Endothelial cell of umbilical vein (primary cell): ENCODE measurements around the gene PIGX. TPM values are rescaled to one million over a fixed set of nuclear protein-coding genes. Genes with fewer than 3 reads are reported as not detected.

ENCODE experiments used
- BruUV-seq: library from RNA; stranded (reverse); fragments of 400-500 nt; replicated peaks from 2 replicates; lab custom pipeline; 2021; lab: Mats Ljungman, UMichigan
- CTCF ChIA-PET: fragments of 300-600, 350-600 bp; sonication (Branson Sonifier 250); formaldehyde crosslinking; loops from one replicate; lab custom pipeline; 2021; ENCODE audit warnings: antibody characterized with exemption, inconsistent platforms; lab: Charles Lee
- POLR2A ChIA-PET: fragments of 300-600, 350-600 bp; sonication (Branson Sonifier 250); formaldehyde crosslinking; loops from one replicate; lab custom pipeline; 2021; ENCODE audit warnings: antibody characterized with exemption, inconsistent platforms; lab: Charles Lee
- DNase-seq: peaks from one replicate; pipeline ENCODE4 v3.0.0-alpha.2; 2011; ENCODE audit warnings: low read depth, low spot score
- FAIRE-seq: peaks from 2 replicates; lab custom pipeline; 2011; peaks lifted over from hg19 to GRCh38; lab: Jason Lieb, UNC
- H2AFZ ChIP-seq: 2 replicates; pipeline ENCODE4 v1.6.0; 2012; ENCODE audit warnings: low read depth, low read length, control low read depth, inconsistent platforms
- H3K27ac ChIP-seq: 2 replicates; pipeline ENCODE4 v1.5.1; 2011; ENCODE audit warnings: low read depth, mild to moderate bottlenecking, control low read depth, low read length, moderate library complexity; ENCODE audit not compliant: insufficient read depth
- H3K27me3 ChIP-seq, 2 experiments: 2 replicates each; pipeline versions ENCODE4 v1.6.0 to v1.6.1; 2011; ENCODE audit warnings: low read length in 2 of 2, mixed read lengths in 1 of 2; ENCODE audit not compliant: control insufficient read depth in 2 of 2, insufficient read depth in 2 of 2
- H3K36me3 ChIP-seq, 2 experiments: 2 replicates in 1 of 2; 3 replicates in 1 of 2; pipeline ENCODE4 v1.5.1; 2011; ENCODE audit warnings: low read length in 2 of 2, mild to moderate bottlenecking in 1 of 2, moderate library complexity in 1 of 2; ENCODE audit not compliant: control insufficient read depth in 2 of 2, insufficient read depth in 2 of 2; ENCODE audit errors: extremely low read depth in 1 of 2
- H3K4me1 ChIP-seq: 3 replicates; pipeline ENCODE4 v1.5.1; 2011; ENCODE audit warnings: mild to moderate bottlenecking, low read length; ENCODE audit not compliant: control insufficient read depth, insufficient read depth; ENCODE audit errors: extremely low read depth
- H3K4me2 ChIP-seq: 2 replicates; pipeline ENCODE4 v1.6.1; 2011; ENCODE audit warnings: low read length, control low read depth, mixed read lengths; ENCODE audit not compliant: insufficient read depth
- H3K4me3 ChIP-seq, 3 experiments: fragments of 200-600 bp in 1 of 3; sonication (generic), shearing (Covaris generic) in 1 of 3; replicated peaks in 1 of 3; 2 replicates each; pipeline ENCODE4 v1.5.1; 2011 to 2016; ENCODE audit warnings: control low read depth in 3 of 3, low read length in 3 of 3, mild to moderate bottlenecking in 2 of 3, inconsistent platforms in 1 of 3, low read depth in 1 of 3, moderate library complexity in 1 of 3; ENCODE audit not compliant: insufficient read depth in 1 of 3
- H3K79me2 ChIP-seq: 2 replicates; pipeline ENCODE4 v1.6.0; 2012; ENCODE audit warnings: low read length, inconsistent platforms; ENCODE audit not compliant: control insufficient read depth, insufficient read depth
- H3K9ac ChIP-seq: replicated peaks from 2 replicates; pipeline ENCODE3; 2011; ENCODE audit warnings: low read length, control low read depth; ENCODE audit not compliant: insufficient read depth; ENCODE audit errors: extremely low read depth
- H3K9me1 ChIP-seq: replicated peaks from 3 replicates; pipeline ENCODE4 v1.6.0; 2011; ENCODE audit warnings: mild to moderate bottlenecking, low read length; ENCODE audit not compliant: control insufficient read depth, insufficient read depth; ENCODE audit errors: extremely low read depth
- H3K9me3 ChIP-seq: replicated peaks from 2 replicates; pipeline ENCODE4 v1.5.1; 2012; ENCODE audit warnings: low read length, inconsistent platforms; ENCODE audit not compliant: control insufficient read depth, insufficient read depth
- H4K20me1 ChIP-seq: replicated peaks from 2 replicates; pipeline ENCODE3; 2011; ENCODE audit warnings: mild to moderate bottlenecking, low read length; ENCODE audit not compliant: control insufficient read depth, insufficient read depth; ENCODE audit errors: extremely low read depth
- EZH2 ChIP-seq: IDR thresholded peaks from 2 replicates; pipeline ENCODE4 v1.6.1; 2012; ENCODE audit warnings: borderline replicate concordance, low read depth, mild to moderate bottlenecking, moderate library complexity, low read length, inconsistent platforms; ENCODE audit not compliant: severe bottlenecking
- FOS ChIP-seq: IDR thresholded peaks from 2 replicates; pipeline ENCODE4 v1.6.1; 2011; ENCODE audit warnings: mild to moderate bottlenecking, low read length, moderate library complexity, borderline replicate concordance; ENCODE audit not compliant: insufficient read depth
- GATA2 ChIP-seq: IDR thresholded peaks from 2 replicates; pipeline ENCODE4 v1.7.0; 2011; ENCODE audit warnings: low read depth, mild to moderate bottlenecking, moderate library complexity, mixed read lengths, low read length; ENCODE audit not compliant: insufficient read length, insufficient read depth
- JUN ChIP-seq: IDR thresholded peaks from 2 replicates; pipeline ENCODE4 v1.6.1; 2011; ENCODE audit warnings: borderline replicate concordance, low read depth; ENCODE audit not compliant: insufficient read length, insufficient read depth
- MYC ChIP-seq: IDR thresholded peaks from one replicate; pipeline ENCODE4 v1.6.1; 2011; ENCODE audit warnings: mild to moderate bottlenecking, low read depth, low read length
- POLR2A ChIP-seq: IDR thresholded peaks from 2 replicates; pipeline ENCODE4 v1.6.1; 2012; ENCODE audit warnings: low read depth, mild to moderate bottlenecking, control low read depth, low read length
- POLR2AphosphoS5 ChIP-seq: IDR thresholded peaks from 2 replicates; pipeline ENCODE4 v1.6.1; 2012; ENCODE audit warnings: low read depth, mild to moderate bottlenecking, control low read depth, low read length, moderate library complexity; ENCODE audit not compliant: insufficient read depth
- dilution Hi-C: fragments of 300-500 bp; cut with MboI; formaldehyde crosslinking; loops from one replicate; pipeline ENCODE4 v1.15.0; 2019; ENCODE audit warnings: low sequenced_read_pairs; ENCODE audit not compliant: extremely low pct_ligation_motif_present
- intact Hi-C: fragments of 100-400 bp; cut with micrococcal nuclease; formaldehyde crosslinking; loops from one replicate; pipeline ENCODE4 v1.10.0; 2022
- polyA plus RNA-seq, 4 experiments: library from polyadenylated mRNA; depleted of rRNA in 3 of 4; stranded (reverse) in 3 of 4; unstranded in 1 of 4; fragments of >200 nt; gene quantifications; 2 replicates each; pipeline versions ENCODE4 v1.2.1 to v1.2.3, GENCODE V29; 2011 to 2012; ENCODE audit warnings: missing spikeins in 1 of 4
- total RNA-seq: library from RNA; stranded (reverse); gene quantifications from 2 replicates; pipeline ENCODE4 v1.2.3, GENCODE V29; 2021
- TF ChIP-seq, protein P1 (sequence below), 2 donors: IDR thresholded peaks; 1 replicate in 1 of 2; 2 replicates in 1 of 2; pipeline ENCODE4 v1.5.1; 2011; ENCODE audit warnings: low read length in 2 of 2, mild to moderate bottlenecking in 2 of 2, moderate library complexity in 2 of 2, control low read depth in 1 of 2, inconsistent platforms in 1 of 2, low read depth in 1 of 2; ENCODE audit not compliant: insufficient read depth in 1 of 2; ENCODE audit errors: extremely low read depth in 1 of 2
- TF ChIP-seq, protein P2 (sequence below): IDR thresholded peaks from 2 replicates; pipeline ENCODE4 v1.6.1; 2011; ENCODE audit not compliant: insufficient read depth, insufficient read length

Gene PIGX
- total and polyA plus RNA-seq, 2 donors (not counting 3 experiments of a cell fraction or from before 2014, with no cell fraction given): 9.2 to 14.0 TPM

DNA sequence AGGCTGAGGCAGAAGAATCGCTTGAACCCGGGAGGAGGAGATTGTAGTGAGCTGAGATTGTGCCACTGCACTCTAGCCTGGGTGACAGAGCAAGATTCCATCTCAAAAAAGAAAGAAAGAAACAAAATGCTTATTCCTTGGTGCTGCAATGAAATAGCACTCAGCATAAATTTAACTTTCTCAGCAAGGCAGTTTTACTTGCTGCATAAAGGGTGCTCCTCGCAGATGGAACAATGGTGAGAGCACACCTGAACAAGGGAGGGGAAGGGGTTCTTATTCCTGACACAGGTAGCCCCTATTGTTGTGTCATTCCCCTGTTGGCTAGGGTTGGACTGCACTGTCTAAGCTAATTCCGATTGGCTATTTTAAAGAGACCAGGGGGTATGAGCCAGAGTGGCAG is 44.6 kb downstream of the PIGX start:
- Histone ChIP-seq H3K4me1 (peaks cover 6% of the 10 kb centered on the region), H3K4me3 (no peak overlapping the region), H3K36me3 (peaks cover 0 to 2% of the 10 kb centered on the region in 2 experiments), H3K4me2 (no peak overlapping the region), H3K9me3 (no peaks in the 10 kb centered on the region), H3K9ac (no peak overlapping the region), H3K9me1 (no peaks in the 10 kb centered on the region), H3K79me2 (peaks cover 74% of the 10 kb centered on the region), H3K27me3 (no peaks in the 10 kb centered on the region), H3K27ac (no peak overlapping the region), H2AFZ (no peak overlapping the region), H4K20me1 (peaks cover 7% of the 10 kb centered on the region)
- DNase-seq (no peak), FAIRE-seq (no peak)
- dilution Hi-C loops (no loop called here), intact Hi-C loops (no loop called here)
- CTCF ChIA-PET: no interaction called here
- POLR2A ChIA-PET: no interaction called here
- BruUV-seq: no TSS peak
- TF ChIP-seq EZH2 (no peak), POLR2AphosphoS5 (no peak), FOS (no peak), POLR2A (no peak), GATA2 (no peak), MYC (no peak), JUN (no peak)
- TF ChIP-seq, protein P1, sequence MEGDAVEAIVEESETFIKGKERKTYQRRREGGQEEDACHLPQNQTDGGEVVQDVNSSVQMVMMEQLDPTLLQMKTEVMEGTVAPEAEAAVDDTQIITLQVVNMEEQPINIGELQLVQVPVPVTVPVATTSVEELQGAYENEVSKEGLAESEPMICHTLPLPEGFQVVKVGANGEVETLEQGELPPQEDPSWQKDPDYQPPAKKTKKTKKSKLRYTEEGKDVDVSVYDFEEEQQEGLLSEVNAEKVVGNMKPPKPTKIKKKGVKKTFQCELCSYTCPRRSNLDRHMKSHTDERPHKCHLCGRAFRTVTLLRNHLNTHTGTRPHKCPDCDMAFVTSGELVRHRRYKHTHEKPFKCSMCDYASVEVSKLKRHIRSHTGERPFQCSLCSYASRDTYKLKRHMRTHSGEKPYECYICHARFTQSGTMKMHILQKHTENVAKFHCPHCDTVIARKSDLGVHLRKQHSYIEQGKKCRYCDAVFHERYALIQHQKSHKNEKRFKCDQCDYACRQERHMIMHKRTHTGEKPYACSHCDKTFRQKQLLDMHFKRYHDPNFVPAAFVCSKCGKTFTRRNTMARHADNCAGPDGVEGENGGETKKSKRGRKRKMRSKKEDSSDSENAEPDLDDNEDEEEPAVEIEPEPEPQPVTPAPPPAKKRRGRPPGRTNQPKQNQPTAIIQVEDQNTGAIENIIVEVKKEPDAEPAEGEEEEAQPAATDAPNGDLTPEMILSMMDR (IDR thresholded peaks at IDR 0.05; ENCODE audit: extremely low read depth in 1 of 2, insufficient read depth in 1 of 2, low read depth in 1 of 2, low read length in 2 of 2): no peak
- TF ChIP-seq, protein P2, sequence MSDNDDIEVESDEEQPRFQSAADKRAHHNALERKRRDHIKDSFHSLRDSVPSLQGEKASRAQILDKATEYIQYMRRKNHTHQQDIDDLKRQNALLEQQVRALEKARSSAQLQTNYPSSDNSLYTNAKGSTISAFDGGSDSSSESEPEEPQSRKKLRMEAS: no peak
